Measurements from ENCODE around the gene ADARB1.

Gene ADARB1

DNA sequence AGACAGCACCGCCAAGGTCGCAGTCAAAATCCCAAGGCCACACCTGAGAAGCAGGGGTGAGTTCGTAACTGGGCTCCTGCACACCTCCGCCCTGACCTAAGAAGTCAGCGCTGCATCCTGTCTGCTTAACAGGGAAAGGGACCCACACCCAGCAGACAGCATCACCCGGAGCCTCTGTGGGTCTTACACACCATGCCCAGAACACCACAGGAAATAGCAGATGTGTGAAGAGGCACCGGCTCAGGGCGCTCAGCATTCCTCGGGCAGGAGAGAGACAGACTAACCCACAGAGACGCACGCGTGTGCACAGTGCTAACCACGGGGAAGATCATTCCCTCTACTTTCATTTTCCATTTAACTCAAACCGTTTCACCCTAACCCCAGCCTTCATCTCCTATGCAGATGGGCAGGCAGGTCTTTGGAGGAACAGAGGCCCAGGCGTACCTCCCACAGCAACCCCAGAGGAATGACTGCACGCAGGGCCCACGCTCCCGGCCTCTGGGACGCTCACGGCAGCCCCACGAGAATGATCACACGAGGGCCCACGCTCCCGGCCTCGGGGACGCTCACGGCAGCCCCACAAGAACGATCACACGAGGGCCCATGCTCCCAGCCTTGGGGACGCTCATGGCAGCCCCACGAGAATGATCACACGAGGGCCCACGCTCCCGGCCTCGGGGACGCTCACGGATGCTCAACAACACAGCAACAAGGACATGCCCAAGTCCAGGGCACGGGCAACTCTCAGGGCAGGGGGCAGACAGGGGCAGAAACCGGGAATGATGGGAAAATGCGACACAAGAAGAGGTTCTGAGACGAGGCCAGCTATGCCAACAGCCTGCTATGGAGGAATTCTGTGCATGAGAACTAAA, 192.4 kb downstream of the ADARB1 start:
- TF ChIP-seq ZNF311 (tag by site-specific recombination; IDR thresholded peaks at IDR 0.05; ENCODE audit: borderline replicate concordance): no peak
- TF ChIP-seq, protein P1, sequence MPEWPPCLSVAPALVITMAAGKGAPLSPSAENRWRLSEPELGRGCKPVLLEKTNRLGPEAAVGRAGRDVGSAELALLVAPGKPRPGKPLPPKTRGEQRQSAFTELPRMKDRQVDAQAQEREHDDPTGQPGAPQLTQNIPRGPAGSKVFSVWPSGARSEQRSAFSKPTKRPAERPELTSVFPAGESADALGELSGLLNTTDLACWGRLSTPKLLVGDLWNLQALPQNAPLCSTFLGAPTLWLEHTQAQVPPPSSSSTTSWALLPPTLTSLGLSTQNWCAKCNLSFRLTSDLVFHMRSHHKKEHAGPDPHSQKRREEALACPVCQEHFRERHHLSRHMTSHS (tag by site-specific recombination; IDR thresholded peaks at IDR 0.05): no peak
- TF ChIP-seq ZNF341 (tag by site-specific recombination; IDR thresholded peaks at IDR 0.05; ENCODE audit: low read depth): no peak
- TF ChIP-seq ZNF221 (tag by site-specific recombination; IDR thresholded peaks at IDR 0.05; ENCODE audit: borderline replicate concordance): no peak
- TF ChIP-seq ZSCAN5A (tag by site-specific recombination; IDR thresholded peaks at IDR 0.05): no peak
- CTCF ChIA-PET: interaction anchor here (0.7 kb wide), 1 partner anchor 128 kb away, joined by 5 read pairs; no protein-coding TSS in a partner anchor
- H3K36me3 ChIP-seq (ENCODE audit: control insufficient read depth in 2 of 2, insufficient read depth in 1 of 2, low read length in 2 of 2): peaks cover 9 to 72% of the 10 kb centered on the region in 2 experiments

GRCh38 chr21:45267390-45267760, 193.0 kb downstream of the ADARB1 start:
- no peak for TF ChIP-seq RBAK (tag by site-specific recombination; IDR thresholded peaks at IDR 0.05)
- no peak for TF ChIP-seq ZBTB17 (tag by site-specific recombination; IDR thresholded peaks at IDR 0.05)
- no peak for TF ChIP-seq ZNF692 (tag by site-specific recombination; IDR thresholded peaks at IDR 0.05)
- TF ChIP-seq ZNF561 (tag by site-specific recombination; IDR thresholded peaks at IDR 0.05; ENCODE audit: borderline replicate concordance): no peak
- TF ChIP-seq KLF16 (tag by site-specific recombination; IDR thresholded peaks at IDR 0.05): no peak
- no peak for TF ChIP-seq ZNF202 (tag by site-specific recombination; IDR thresholded peaks at IDR 0.05; ENCODE audit: borderline replicate concordance)
- no peak for TF ChIP-seq ZNF416 (tag by site-specific recombination; IDR thresholded peaks at IDR 0.05)
- TF ChIP-seq ZNF837 (tag by site-specific recombination; IDR thresholded peaks at IDR 0.05): no peak
- TF ChIP-seq, protein P2, sequence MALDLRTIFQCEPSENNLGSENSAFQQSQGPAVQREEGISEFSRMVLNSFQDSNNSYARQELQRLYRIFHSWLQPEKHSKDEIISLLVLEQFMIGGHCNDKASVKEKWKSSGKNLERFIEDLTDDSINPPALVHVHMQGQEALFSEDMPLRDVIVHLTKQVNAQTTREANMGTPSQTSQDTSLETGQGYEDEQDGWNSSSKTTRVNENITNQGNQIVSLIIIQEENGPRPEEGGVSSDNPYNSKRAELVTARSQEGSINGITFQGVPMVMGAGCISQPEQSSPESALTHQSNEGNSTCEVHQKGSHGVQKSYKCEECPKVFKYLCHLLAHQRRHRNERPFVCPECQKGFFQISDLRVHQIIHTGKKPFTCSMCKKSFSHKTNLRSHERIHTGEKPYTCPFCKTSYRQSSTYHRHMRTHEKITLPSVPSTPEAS (tag by site-specific recombination; IDR thresholded peaks at IDR 0.05): no peak
- TF ChIP-seq ZNF610 (tag by site-specific recombination; IDR thresholded peaks at IDR 0.05; ENCODE audit: borderline replicate concordance): no peak
- no peak for TF ChIP-seq MYNN (tag by site-specific recombination; IDR thresholded peaks at IDR 0.05; ENCODE audit: borderline replicate concordance)
- H3K4me1 ChIP-seq (ENCODE audit: control insufficient read depth, insufficient read depth, low read length): no peaks in the 10 kb centered on the region
- CTCF ChIA-PET: no interaction called here
- H3K27ac ChIP-seq (ENCODE audit: extremely low read depth, low read depth, low read length): no peak overlapping the region
- H3K4me3 ChIP-seq (ENCODE audit: low read depth, low read length): no peak overlapping the region
- POLR2A ChIA-PET: no interaction called here
- H3K36me3 ChIP-seq (ENCODE audit: control insufficient read depth in 2 of 2, insufficient read depth in 1 of 2, low read length in 2 of 2): peaks cover 12 to 78% of the 10 kb centered on the region in 2 experiments
- no peaks in the 10 kb centered on the region for H3K9me3 ChIP-seq (ENCODE audit: control insufficient read depth, insufficient read depth, low read depth, low read length)

More for the DNA sequence above, 192.4 kb downstream of the ADARB1 start:
- Histone ChIP-seq H3K4me1 (ENCODE audit: control insufficient read depth, insufficient read depth, low read length) (no peaks in the 10 kb centered on the region), H3K4me3 (ENCODE audit: low read depth, low read length) (no peak overlapping the region), H3K27ac (ENCODE audit: extremely low read depth, low read depth, low read length) (no peak overlapping the region), H3K9me3 (ENCODE audit: control insufficient read depth, insufficient read depth, low read depth, low read length) (no peaks in the 10 kb centered on the region)
- POLR2A ChIA-PET: no interaction called here
